Immature natural killer cell (primary cell): ENCODE results near the gene SPATA12. TPM values are rescaled to one million over a fixed set of nuclear protein-coding genes. Genes with fewer than 3 reads are reported as not detected.

Experiments
- DNase-seq, 3 donors: peaks; one replicate each; pipeline ENCODE4 v3.0.0; 2022; ENCODE audit warnings: mixed read lengths in 1 of 3
- H3K27ac Mint-ChIP-seq, 6 donors: one replicate each; pipeline ENCODE4 v1.8.0; 2020; ENCODE audit warnings: mixed read lengths in 6 of 6, mild to moderate bottlenecking in 5 of 6, inconsistent platforms in 4 of 6, moderate library complexity in 3 of 6
- H3K27me3 Mint-ChIP-seq, 3 donors: one replicate each; pipeline ENCODE4 v1.8.0; 2020 to 2021; ENCODE audit warnings: low read depth in 3 of 3, mild to moderate bottlenecking in 3 of 3, mixed read lengths in 3 of 3, moderate library complexity in 3 of 3, inconsistent platforms in 1 of 3
- H3K36me3 Mint-ChIP-seq, 3 donors: one replicate each; pipeline ENCODE4 v1.8.0; 2020; ENCODE audit warnings: mixed read lengths in 3 of 3, inconsistent platforms in 2 of 3, mild to moderate bottlenecking in 2 of 3
- H3K4me1 Mint-ChIP-seq, 2 donors: one replicate each; pipeline ENCODE4 v1.8.0; 2020; ENCODE audit warnings: inconsistent platforms in 2 of 2, mild to moderate bottlenecking in 2 of 2, mixed read lengths in 2 of 2, moderate library complexity in 1 of 2
- H3K4me3 Mint-ChIP-seq, 5 donors: one replicate each; pipeline ENCODE4 v1.8.0; 2020; ENCODE audit warnings: mild to moderate bottlenecking in 5 of 5, mixed read lengths in 5 of 5, inconsistent platforms in 3 of 5, moderate library complexity in 3 of 5
- H3K9me3 Mint-ChIP-seq, 6 donors: one replicate each; pipeline ENCODE4 v1.8.0; 2020; ENCODE audit warnings: mild to moderate bottlenecking in 6 of 6, mixed read lengths in 6 of 6, inconsistent platforms in 4 of 6, moderate library complexity in 3 of 6
- polyA plus RNA-seq, 3 donors: library from polyadenylated mRNA; unstranded; fragments of 300-500 nt; fragmentation: Illumina TruSeq; gene quantifications; one replicate each; pipeline ENCODE4 v1.2.3, GENCODE V29; 2021

Gene SPATA12
- not detected for polyA plus RNA-seq

GRCh38 chr3:57060089-57060821, at the start of gene SPATA12:
Gene SPATA12 (plus strand): TSS chr3:57060664. CDS start chr3:57073695, 13,031 bp downstream.
- peaks cover 0 to 6% of the 10 kb centered on the region in 2 donors for H3K4me1 Mint-ChIP-seq
- no peak within 1 kb of the TSS for H3K27ac Mint-ChIP-seq
- H3K9me3 Mint-ChIP-seq = peaks cover 0 to 1% (median 0%) of the 10 kb centered on the region in 6 donors
- H3K27me3 Mint-ChIP-seq = peaks cover 2 to 8% (median 5%) of the 10 kb centered on the region in 3 donors
- H3K36me3 Mint-ChIP-seq = no peaks in the 10 kb centered on the region
- no peak within 1 kb of the TSS for H3K4me3 Mint-ChIP-seq
- no peak for DNase-seq

- Mint-ChIP-seq H3K4me1 (peaks cover 0 to 2% of the 10 kb centered on the region in 2 donors), H3K27ac (no peak overlapping the region), H3K36me3 (no peaks in the 10 kb centered on the region), H3K9me3 (peaks cover 0 to 2% (median 0%) of the 10 kb centered on the region in 6 donors), H3K27me3 (peaks cover 0 to 5% (median 2%) of the 10 kb centered on the region in 3 donors), H3K4me3 (no peak overlapping the region)
- no peak for DNase-seq
Measured at GRCh38 chr3:57011022-57011421, 49.4 kb upstream of the SPATA12 start.

- DNase-seq = no peak
- no peaks in the 10 kb centered on the region for H3K4me1 Mint-ChIP-seq
- no peak overlapping the region for H3K27ac Mint-ChIP-seq
- H3K9me3 Mint-ChIP-seq = peaks cover 0 to 4% (median 0%) of the 10 kb centered on the region in 6 donors
- peaks cover 0 to 7% (median 2%) of the 10 kb centered on the region in 3 donors for H3K27me3 Mint-ChIP-seq
- H3K36me3 Mint-ChIP-seq = no peaks in the 10 kb centered on the region
- no peak overlapping the region for H3K4me3 Mint-ChIP-seq
Measured at GRCh38 chr3:57012847-57013246, 47.6 kb upstream of the SPATA12 start.

- peaks cover 0 to 4% (median 0%) of the 10 kb centered on the region in 6 donors for H3K9me3 Mint-ChIP-seq
- no peak overlapping the region for H3K27ac Mint-ChIP-seq
- peaks cover 0 to 7% (median 0%) of the 10 kb centered on the region in 3 donors for H3K27me3 Mint-ChIP-seq
- H3K4me3 Mint-ChIP-seq = no peak overlapping the region
- no peaks in the 10 kb centered on the region for H3K36me3 Mint-ChIP-seq
- DNase-seq = no peak
- no peaks in the 10 kb centered on the region for H3K4me1 Mint-ChIP-seq
Measured at GRCh38 chr3:57015350-57015729, 45.1 kb upstream of the SPATA12 start.

- Mint-ChIP-seq H3K4me1 (no peaks in the 10 kb centered on the region), H3K27ac (no peak overlapping the region)
Measured at GRCh38 chr3:57015912-57016311, 44.6 kb upstream of the SPATA12 start.

GRCh38 chr3:57017459-57017845, 43.0 kb upstream of the SPATA12 start:
- DNase-seq = no peak
- Mint-ChIP-seq H3K9me3 (peaks cover 0 to 2% (median 0%) of the 10 kb centered on the region in 6 donors), H3K27ac (no peak overlapping the region), H3K36me3 (no peaks in the 10 kb centered on the region), H3K4me1 (no peaks in the 10 kb centered on the region), H3K27me3 (peaks cover 0 to 7% (median 2%) of the 10 kb centered on the region in 3 donors), H3K4me3 (no peak overlapping the region)

More at GRCh38 chr3:57015912-57016311, 44.6 kb upstream of the SPATA12 start:
- DNase-seq = no peak
- peaks cover 0 to 7% (median 0%) of the 10 kb centered on the region in 3 donors for H3K27me3 Mint-ChIP-seq
- H3K4me3 Mint-ChIP-seq = no peak overlapping the region
- H3K36me3 Mint-ChIP-seq = no peaks in the 10 kb centered on the region
- H3K9me3 Mint-ChIP-seq = peaks cover 0 to 2% (median 0%) of the 10 kb centered on the region in 6 donors

- H3K36me3 Mint-ChIP-seq = no peaks in the 10 kb centered on the region
- H3K27ac Mint-ChIP-seq = no peak overlapping the region
- H3K4me3 Mint-ChIP-seq = no peak overlapping the region
- DNase-seq = no peak
- H3K4me1 Mint-ChIP-seq = no peaks in the 10 kb centered on the region
- peaks cover 0 to 7% (median 3%) of the 10 kb centered on the region in 3 donors for H3K27me3 Mint-ChIP-seq
- peaks cover 0 to 2% (median 0%) of the 10 kb centered on the region in 6 donors for H3K9me3 Mint-ChIP-seq
Measured at GRCh38 chr3:57018246-57018645, 42.2 kb upstream of the SPATA12 start.

GRCh38 chr3:57019057-57019456, 41.4 kb upstream of the SPATA12 start:
- DNase-seq = no peak
- peaks cover 0 to 2% (median 0%) of the 10 kb centered on the region in 6 donors for H3K9me3 Mint-ChIP-seq

GRCh38 chr3:57025237-57025636, 35.2 kb upstream of the SPATA12 start:
- no peak overlapping the region for H3K27ac Mint-ChIP-seq
- DNase-seq = no peak
- no peaks in the 10 kb centered on the region for H3K4me1 Mint-ChIP-seq
- no peak overlapping the region for H3K4me3 Mint-ChIP-seq
- H3K27me3 Mint-ChIP-seq = peaks cover 0 to 6% (median 0%) of the 10 kb centered on the region in 3 donors
- H3K9me3 Mint-ChIP-seq = no peaks in the 10 kb centered on the region
- no peaks in the 10 kb centered on the region for H3K36me3 Mint-ChIP-seq

More at GRCh38 chr3:57019057-57019456, 41.4 kb upstream of the SPATA12 start:
- H3K36me3 Mint-ChIP-seq = no peaks in the 10 kb centered on the region
- no peak overlapping the region for H3K27ac Mint-ChIP-seq
- H3K4me1 Mint-ChIP-seq = no peaks in the 10 kb centered on the region
- peaks cover 0 to 4% (median 3%) of the 10 kb centered on the region in 3 donors for H3K27me3 Mint-ChIP-seq
- no peak overlapping the region for H3K4me3 Mint-ChIP-seq

GRCh38 chr3:57026944-57027343, 33.5 kb upstream of the SPATA12 start:
- Mint-ChIP-seq H3K27me3 (peaks cover 0 to 6% (median 0%) of the 10 kb centered on the region in 3 donors), H3K9me3 (no peaks in the 10 kb centered on the region), H3K4me3 (no peak overlapping the region), H3K27ac (no peak overlapping the region), H3K36me3 (no peaks in the 10 kb centered on the region), H3K4me1 (no peaks in the 10 kb centered on the region)
- DNase-seq = no peak

- no peak for DNase-seq
- no peak overlapping the region for H3K4me3 Mint-ChIP-seq
- no peaks in the 10 kb centered on the region for H3K36me3 Mint-ChIP-seq
Measured at GRCh38 chr3:57029383-57029782, 31.1 kb upstream of the SPATA12 start.

GRCh38 chr3:57029924-57030323, 30.5 kb upstream of the SPATA12 start:
- Mint-ChIP-seq H3K9me3 (no peaks in the 10 kb centered on the region), H3K27me3 (peaks cover 0 to 3% (median 0%) of the 10 kb centered on the region in 3 donors), H3K27ac (no peak overlapping the region), H3K36me3 (no peaks in the 10 kb centered on the region), H3K4me3 (no peak overlapping the region), H3K4me1 (no peaks in the 10 kb centered on the region)
- DNase-seq = no peak

More at GRCh38 chr3:57029383-57029782, 31.1 kb upstream of the SPATA12 start:
- Mint-ChIP-seq H3K9me3 (no peaks in the 10 kb centered on the region), H3K4me1 (no peaks in the 10 kb centered on the region), H3K27me3 (peaks cover 0 to 3% (median 0%) of the 10 kb centered on the region in 3 donors), H3K27ac (no peak overlapping the region)

- DNase-seq = no peak
- no peaks in the 10 kb centered on the region for H3K4me1 Mint-ChIP-seq
- peaks cover 0 to 3% (median 0%) of the 10 kb centered on the region in 3 donors for H3K27me3 Mint-ChIP-seq
- H3K9me3 Mint-ChIP-seq = no peaks in the 10 kb centered on the region
- no peak overlapping the region for H3K4me3 Mint-ChIP-seq
- H3K36me3 Mint-ChIP-seq = no peaks in the 10 kb centered on the region
- H3K27ac Mint-ChIP-seq = peak overlapping the region in 1 of 6 donors; percentile 37
Measured at GRCh38 chr3:57030721-57031120, 29.7 kb upstream of the SPATA12 start.

GRCh38 chr3:57031631-57032541, 28.6 kb upstream of the SPATA12 start:
- no peak for DNase-seq
- Mint-ChIP-seq H3K36me3 (no peaks in the 10 kb centered on the region), H3K9me3 (no peaks in the 10 kb centered on the region), H3K4me3 (no peak overlapping the region), H3K27me3 (peaks cover 0 to 3% (median 0%) of the 10 kb centered on the region in 3 donors), H3K4me1 (no peaks in the 10 kb centered on the region), H3K27ac (no peak overlapping the region)
